SU-DHL-6 (cell line): ENCODE results near the gene INMT.

Experiments used
- H2AFZ ChIP-seq: fragments of 200-600 bp; sonication (generic); 2 replicates; pipeline ENCODE4 v1.6.1; 2014; ENCODE audit warnings: low read depth, mild to moderate bottlenecking, moderate library complexity, mixed read lengths, antibody characterized with exemption, low read length; ENCODE audit not compliant: severe bottlenecking
- H3F3A ChIP-seq: fragments of 200-600 bp; shearing (Covaris generic); 2 replicates; pipeline ENCODE4 v1.6.0; 2016; ENCODE audit warnings: antibody characterized with exemption, mild to moderate bottlenecking; ENCODE audit not compliant: insufficient read depth
- H3K27ac ChIP-seq: fragments of 200-600 bp; sonication (generic); 2 replicates; pipeline ENCODE4 v1.5.1; 2016; ENCODE audit warnings: low read depth, mild to moderate bottlenecking, low read length, moderate library complexity, mixed read lengths
- H3K27me3 ChIP-seq: fragments of 200-600 bp; sonication (generic), shearing (Covaris generic); 2 replicates; pipeline ENCODE4 v1.6.0; 2014; ENCODE audit warnings: mild to moderate bottlenecking, low read length
- H3K36me3 ChIP-seq: fragments of 200-600 bp; sonication (generic); 2 replicates; pipeline ENCODE4 v1.6.1; 2014; ENCODE audit warnings: mild to moderate bottlenecking, low read length, mixed read lengths
- H3K4me2 ChIP-seq: fragments of 300-600, 200-600 bp; shearing (Covaris generic), sonication (generic); 2 replicates; pipeline ENCODE4 v1.6.0; 2014; ENCODE audit warnings: low read length, low read depth, mild to moderate bottlenecking; ENCODE audit not compliant: poor library complexity, severe bottlenecking
- H3K4me3 ChIP-seq: fragments of 200-600 bp; sonication (generic); 2 replicates; pipeline ENCODE4 v1.5.1; 2014; ENCODE audit warnings: antibody characterized with exemption, low read length, mild to moderate bottlenecking, mixed read lengths; ENCODE audit not compliant: insufficient read depth, poor library complexity, severe bottlenecking
- H3K79me2 ChIP-seq: fragments of 200-600 bp; sonication (generic); 2 replicates; pipeline ENCODE4 v1.6.1; 2014; ENCODE audit warnings: mild to moderate bottlenecking, low read length, moderate library complexity; ENCODE audit not compliant: insufficient read depth
- H3K9ac ChIP-seq: fragments of 200-600 bp; sonication (generic); 2 replicates; pipeline ENCODE4 v1.7.0; 2014; ENCODE audit warnings: mild to moderate bottlenecking, low read length
- H3K9me2 ChIP-seq: fragments of 200-600 bp; sonication (generic); replicated peaks from 2 replicates; pipeline ENCODE4 v1.6.1; 2014; ENCODE audit warnings: low read length; ENCODE audit not compliant: insufficient read depth
- H3K9me3 ChIP-seq: fragments of 200-600 bp; sonication (generic); 2 replicates; pipeline ENCODE4 v1.6.1; 2014; ENCODE audit warnings: low read length, mixed read lengths; ENCODE audit not compliant: insufficient read depth
- H4K20me1 ChIP-seq: fragments of 200-600 bp; sonication (generic); 2 replicates; pipeline ENCODE4 v1.6.1; 2014; ENCODE audit warnings: low read depth, mild to moderate bottlenecking, antibody characterized with exemption, low read length, moderate library complexity, mixed read lengths
- CTCF ChIP-seq: fragments of 200-600 bp; sonication (generic); IDR thresholded peaks from one replicate; pipeline ENCODE4 v1.5.1; 2017; ENCODE audit warnings: antibody characterized with exemption, mild to moderate bottlenecking, low read length, moderate library complexity; ENCODE audit not compliant: insufficient read depth, poor library complexity, severe bottlenecking
- EZH2phosphoT487 ChIP-seq: fragments of 200-600 bp; sonication (generic), shearing (Covaris generic); conservative IDR thresholded peaks from 2 replicates; pipeline ENCODE4 v1.6.1; 2018; ENCODE audit warnings: mild to moderate bottlenecking, antibody characterized with exemption, low read length, moderate library complexity, mixed read lengths

The INMT gene

GRCh38 chr7:30707391-30708357, 44.3 kb upstream of the INMT start:
- no peak overlapping the region for H2AFZ ChIP-seq
- H3K9me3 ChIP-seq, result no peaks in the 10 kb centered on the region
- no peak overlapping the region for H3K9ac ChIP-seq
- no peaks in the 10 kb centered on the region for H4K20me1 ChIP-seq
- H3K27me3 ChIP-seq, result no peaks in the 10 kb centered on the region
- H3K4me2 ChIP-seq, result no peak overlapping the region
- H3K79me2 ChIP-seq, result no peaks in the 10 kb centered on the region
- TF ChIP-seq CTCF, result no peak
- H3K36me3 ChIP-seq, result no peaks in the 10 kb centered on the region
- no peak overlapping the region for H3K4me3 ChIP-seq
- H3K27ac ChIP-seq, result no peak overlapping the region
- no peaks in the 10 kb centered on the region for H3K9me2 ChIP-seq
- no peaks in the 10 kb centered on the region for H3F3A ChIP-seq

- Histone ChIP-seq H3K27me3 (no peaks in the 10 kb centered on the region), H3F3A (no peaks in the 10 kb centered on the region), H3K9ac (no peak overlapping the region), H3K79me2 (no peaks in the 10 kb centered on the region), H3K4me3 (no peak overlapping the region), H3K9me3 (no peaks in the 10 kb centered on the region), H3K4me2 (no peak overlapping the region), H2AFZ (no peak overlapping the region), H3K9me2 (no peaks in the 10 kb centered on the region), H3K36me3 (no peaks in the 10 kb centered on the region), H4K20me1 (no peaks in the 10 kb centered on the region), H3K27ac (no peak overlapping the region)
- no peak for TF ChIP-seq EZH2phosphoT487
- no peak for TF ChIP-seq CTCF
Observed at GRCh38 chr7:30708412-30708811, 43.5 kb upstream of the INMT start.

- TF ChIP-seq CTCF (no peak), EZH2phosphoT487 (no peak)
- Histone ChIP-seq H3K4me2 (no peak overlapping the region), H3K9ac (no peak overlapping the region), H3K9me3 (no peaks in the 10 kb centered on the region), H3K36me3 (no peaks in the 10 kb centered on the region), H3K27me3 (no peaks in the 10 kb centered on the region), H3K9me2 (no peaks in the 10 kb centered on the region), H3K79me2 (no peaks in the 10 kb centered on the region), H4K20me1 (no peaks in the 10 kb centered on the region), H3K27ac (no peak overlapping the region), H3F3A (no peaks in the 10 kb centered on the region), H2AFZ (no peak overlapping the region), H3K4me3 (no peak overlapping the region)
Observed at GRCh38 chr7:30708983-30709382, 43.0 kb upstream of the INMT start.
